GM12875 (cell line): ENCODE results near the gene TLCD5.

Experiments
- H3K4me3 ChIP-seq: one replicate; pipeline ENCODE4 v1.5.1; 2011; ENCODE audit warnings: low read depth, low read length, control low read depth
- CTCF ChIP-seq: IDR thresholded peaks from 2 replicates; pipeline ENCODE4 v1.5.1; 2011; ENCODE audit warnings: low read depth, mild to moderate bottlenecking, control low read depth, inconsistent platforms, low read length, moderate library complexity, borderline replicate concordance; ENCODE audit not compliant: insufficient read depth

Gene TLCD5

DNA sequence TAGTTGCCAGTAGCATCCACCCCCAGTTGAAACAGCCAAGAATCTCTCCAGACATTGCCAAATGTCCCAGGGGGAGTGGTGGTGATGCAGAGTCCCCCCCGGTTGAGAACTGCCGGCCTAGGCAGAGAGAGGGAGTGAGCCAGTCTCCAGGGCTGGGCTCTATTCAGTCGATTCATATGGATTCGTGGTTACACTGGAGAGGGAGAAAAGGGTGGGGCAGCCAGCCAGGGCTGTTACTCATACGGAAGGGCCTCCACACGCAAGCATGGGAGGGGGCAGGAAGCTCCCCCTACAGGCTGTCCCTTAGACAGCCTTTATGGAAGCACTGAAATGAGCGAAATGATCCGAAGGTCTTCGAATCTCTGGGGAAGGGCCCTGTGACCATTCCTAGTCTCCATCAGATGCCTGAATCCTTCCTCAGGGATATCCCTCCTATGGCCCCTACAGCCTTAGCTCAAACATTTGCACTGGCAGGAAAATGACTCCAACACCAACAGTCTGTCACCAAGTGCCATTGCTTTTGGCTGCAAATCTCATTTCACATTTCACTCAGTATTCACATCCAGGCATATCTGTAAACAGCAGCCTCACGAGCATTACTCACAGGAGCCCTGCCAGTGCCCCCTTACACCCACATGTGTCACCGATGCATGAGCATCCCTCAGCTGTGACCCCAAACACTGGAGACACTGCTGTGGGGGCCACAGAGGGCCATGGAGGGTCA, 18.4 kb upstream of the TLCD5 start:
- TF ChIP-seq CTCF, result peak; percentile 11; the same call in 1 of the 2 replicates

GRCh38 chr11:120307476-120307875, 17.6 kb upstream of the TLCD5 start:
- TF ChIP-seq CTCF, result no peak
- no peak overlapping the region for H3K4me3 ChIP-seq

More for the DNA sequence above, 18.4 kb upstream of the TLCD5 start:
- no peak overlapping the region for H3K4me3 ChIP-seq

- TF ChIP-seq CTCF, result no peak
- no peak overlapping the region for H3K4me3 ChIP-seq
These were observed 17.0 kb upstream of the TLCD5 start for GRCh38 chr11:120308081-120308480.

DNA sequence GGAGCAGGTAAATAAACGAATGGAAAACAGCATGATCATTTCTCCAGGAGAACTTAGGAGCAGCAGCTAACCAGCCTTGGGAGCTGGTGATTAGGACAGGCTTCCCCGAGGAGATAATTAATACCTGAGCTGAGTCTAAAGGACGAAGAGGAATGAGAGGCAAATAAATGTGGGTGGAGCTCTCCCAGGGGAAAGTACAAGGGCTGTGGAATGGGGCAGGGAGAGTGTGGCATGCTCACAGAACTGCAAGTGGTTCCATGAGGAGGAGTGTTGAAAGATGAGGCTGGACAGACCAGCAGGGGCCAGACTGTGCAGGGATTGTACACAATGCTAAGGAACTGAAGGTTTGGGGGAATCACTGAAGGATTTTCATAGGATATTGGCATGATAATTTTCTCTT, 14.2 kb upstream of the TLCD5 start:
- no peak overlapping the region for H3K4me3 ChIP-seq
- no peak for TF ChIP-seq CTCF

GRCh38 chr11:120314861-120315260, 10.2 kb upstream of the TLCD5 start:
- no peak overlapping the region for H3K4me3 ChIP-seq
- no peak for TF ChIP-seq CTCF

- no peak overlapping the region for H3K4me3 ChIP-seq
- no peak for TF ChIP-seq CTCF
These were observed 8.0 kb upstream of the TLCD5 start for GRCh38 chr11:120316880-120317688.
